Epithelial cell of esophagus (primary cell): ENCODE data around the gene CLEC4A.

Source experiments
- DNase-seq: peaks from one replicate; pipeline ENCODE4 v3.0.0; 2010; ENCODE audit warnings: low read depth
- H3K4me3 ChIP-seq: 2 replicates; pipeline ENCODE4 v1.5.1; 2011; ENCODE audit warnings: mild to moderate bottlenecking, low read length, control low read depth
- TF ChIP-seq, protein P1 (sequence below): IDR thresholded peaks from 2 replicates; pipeline ENCODE4 v1.5.1; 2011; ENCODE audit warnings: low read depth, mild to moderate bottlenecking, low read length, control low read depth, inconsistent platforms; ENCODE audit not compliant: insufficient read depth; ENCODE audit errors: missing control alignments

CLEC4A gene

DNA sequence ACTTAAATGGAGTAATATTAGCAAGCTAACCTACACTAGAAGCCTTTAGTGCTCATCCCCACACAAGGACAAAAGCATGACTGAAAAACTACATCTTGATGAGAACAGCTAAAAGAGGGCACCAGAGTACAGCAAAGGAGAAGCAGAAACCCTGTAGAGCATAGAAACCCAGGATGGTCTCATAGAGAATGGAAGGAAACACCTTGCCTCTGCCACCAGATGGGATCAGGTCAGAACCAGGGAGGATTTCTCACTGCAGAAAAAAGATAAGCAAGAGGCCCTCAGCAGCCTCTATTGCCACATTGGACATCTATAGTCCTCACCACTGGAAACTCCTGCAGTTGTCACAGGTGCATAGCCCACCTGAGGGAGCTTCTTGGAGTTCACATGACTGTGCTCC is 19.8 kb downstream of the CLEC4A start:
- TF ChIP-seq, protein P1, sequence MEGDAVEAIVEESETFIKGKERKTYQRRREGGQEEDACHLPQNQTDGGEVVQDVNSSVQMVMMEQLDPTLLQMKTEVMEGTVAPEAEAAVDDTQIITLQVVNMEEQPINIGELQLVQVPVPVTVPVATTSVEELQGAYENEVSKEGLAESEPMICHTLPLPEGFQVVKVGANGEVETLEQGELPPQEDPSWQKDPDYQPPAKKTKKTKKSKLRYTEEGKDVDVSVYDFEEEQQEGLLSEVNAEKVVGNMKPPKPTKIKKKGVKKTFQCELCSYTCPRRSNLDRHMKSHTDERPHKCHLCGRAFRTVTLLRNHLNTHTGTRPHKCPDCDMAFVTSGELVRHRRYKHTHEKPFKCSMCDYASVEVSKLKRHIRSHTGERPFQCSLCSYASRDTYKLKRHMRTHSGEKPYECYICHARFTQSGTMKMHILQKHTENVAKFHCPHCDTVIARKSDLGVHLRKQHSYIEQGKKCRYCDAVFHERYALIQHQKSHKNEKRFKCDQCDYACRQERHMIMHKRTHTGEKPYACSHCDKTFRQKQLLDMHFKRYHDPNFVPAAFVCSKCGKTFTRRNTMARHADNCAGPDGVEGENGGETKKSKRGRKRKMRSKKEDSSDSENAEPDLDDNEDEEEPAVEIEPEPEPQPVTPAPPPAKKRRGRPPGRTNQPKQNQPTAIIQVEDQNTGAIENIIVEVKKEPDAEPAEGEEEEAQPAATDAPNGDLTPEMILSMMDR: no peak
- DNase-seq: no peak
- no peak overlapping the region for H3K4me3 ChIP-seq

- TF ChIP-seq, protein P1: no peak
- no peak overlapping the region for H3K4me3 ChIP-seq
- DNase-seq: no peak
Measured at GRCh38 chr12:8145754-8146441, 22.5 kb downstream of the CLEC4A start.

- TF ChIP-seq, protein P1: no peak
- H3K4me3 ChIP-seq: no peak overlapping the region
- no peak for DNase-seq
Measured at GRCh38 chr12:8146442-8146771, 23.0 kb downstream of the CLEC4A start.

DNA sequence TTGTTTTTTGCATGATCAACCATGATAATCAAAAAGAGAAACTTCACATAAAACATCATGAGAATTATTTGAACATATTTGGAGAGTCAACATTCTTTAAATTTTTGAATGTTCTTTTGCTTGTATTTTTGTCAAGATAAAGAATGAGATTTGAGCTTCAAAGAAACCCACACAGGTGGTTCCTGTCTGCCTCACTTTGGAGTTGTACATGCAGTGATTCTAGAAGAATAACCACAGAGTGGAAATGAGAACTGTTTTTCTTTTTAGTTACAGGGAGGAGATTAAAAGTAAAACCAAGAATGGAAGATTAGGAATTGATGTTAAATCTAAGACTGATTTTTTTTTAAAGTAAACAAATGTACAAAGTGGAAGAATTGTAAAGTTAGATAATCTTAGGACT is 31.1 kb downstream of the CLEC4A start:
- DNase-seq: no peak
- TF ChIP-seq, protein P1: no peak
- no peak overlapping the region for H3K4me3 ChIP-seq

DNA sequence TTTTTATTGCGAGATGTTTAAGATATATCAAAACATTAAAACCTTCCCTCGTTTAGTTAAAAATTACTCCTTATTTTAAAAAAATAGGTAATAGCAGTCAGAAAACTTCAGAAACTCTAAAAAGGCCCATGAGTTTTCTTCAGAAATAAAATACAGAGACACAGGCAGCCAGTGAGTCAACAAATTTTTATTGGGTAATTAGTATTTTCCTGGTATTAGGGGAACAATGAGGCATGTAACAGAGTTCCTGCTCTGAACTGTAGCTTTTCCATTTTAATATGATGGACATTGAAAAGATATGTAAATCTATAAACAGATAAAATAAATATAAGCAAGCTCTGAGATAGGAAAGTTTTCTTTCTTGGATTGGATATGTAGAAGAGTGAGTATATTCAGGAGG is 33.0 kb downstream of the CLEC4A start:
- no peak overlapping the region for H3K4me3 ChIP-seq
- TF ChIP-seq, protein P1: no peak
- peak; percentile 8 for DNase-seq

DNA sequence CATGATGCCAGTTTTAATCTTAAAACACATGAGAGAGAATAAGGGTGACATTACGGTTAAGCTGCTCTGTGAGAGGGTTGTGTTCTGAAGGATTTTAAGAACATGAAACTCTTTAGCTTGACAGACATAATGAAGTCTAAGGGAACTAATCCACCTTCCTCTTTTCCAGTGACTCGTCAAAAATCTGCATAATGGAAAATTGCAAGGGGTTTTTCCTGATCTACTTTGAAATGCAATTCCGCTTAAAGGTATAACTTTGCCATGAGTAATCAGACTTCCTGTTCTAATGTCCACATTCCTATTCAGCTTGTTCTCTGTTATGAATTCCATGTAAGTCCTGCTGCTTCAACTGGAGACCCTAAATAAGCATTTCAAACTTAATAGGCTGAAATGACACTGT is 33.4 kb downstream of the CLEC4A start, which contains the start of gene ZNF705A:
ZNF705A (plus strand) TSS at position 171 of the 400 bp plus-strand sequence. CDS start 15,611 bp downstream, outside the sequence.
- DNase-seq: peak; percentile 73
- H3K4me3 ChIP-seq: no peak within 1 kb of the TSS
- TF ChIP-seq, protein P1: no peak
